Measurements from ENCODE around the gene NFKBIE.

- TF ChIP-seq CTCF (IDR thresholded peaks at IDR 0.05; ENCODE audit: insufficient read depth, low read depth, low read length) (no peak), EZH2 (IDR thresholded peaks at IDR 0.05; ENCODE audit: insufficient read depth, low read length) (no peak)
These were observed 19.9 kb downstream of the NFKBIE start for GRCh38 chr6:44245391-44245911.
